ENCODE measurements around the gene PIK3R5. TPM values are rescaled to one million over a fixed set of nuclear protein-coding genes. Genes with fewer than 3 reads are reported as not detected.
A peak's percentile ranks its signal among the peaks of the same experiment; 100 is the strongest.
"Not testable (repeated sequence)": the region's sequence is repeated elsewhere in the genome, so short reads cannot be mapped to it uniquely, and the experiment has no call there.

The PIK3R5 gene
- total and polyA plus RNA-seq, 4 donors = 11.7 to 70.9 (median 35.0) TPM

DNA sequence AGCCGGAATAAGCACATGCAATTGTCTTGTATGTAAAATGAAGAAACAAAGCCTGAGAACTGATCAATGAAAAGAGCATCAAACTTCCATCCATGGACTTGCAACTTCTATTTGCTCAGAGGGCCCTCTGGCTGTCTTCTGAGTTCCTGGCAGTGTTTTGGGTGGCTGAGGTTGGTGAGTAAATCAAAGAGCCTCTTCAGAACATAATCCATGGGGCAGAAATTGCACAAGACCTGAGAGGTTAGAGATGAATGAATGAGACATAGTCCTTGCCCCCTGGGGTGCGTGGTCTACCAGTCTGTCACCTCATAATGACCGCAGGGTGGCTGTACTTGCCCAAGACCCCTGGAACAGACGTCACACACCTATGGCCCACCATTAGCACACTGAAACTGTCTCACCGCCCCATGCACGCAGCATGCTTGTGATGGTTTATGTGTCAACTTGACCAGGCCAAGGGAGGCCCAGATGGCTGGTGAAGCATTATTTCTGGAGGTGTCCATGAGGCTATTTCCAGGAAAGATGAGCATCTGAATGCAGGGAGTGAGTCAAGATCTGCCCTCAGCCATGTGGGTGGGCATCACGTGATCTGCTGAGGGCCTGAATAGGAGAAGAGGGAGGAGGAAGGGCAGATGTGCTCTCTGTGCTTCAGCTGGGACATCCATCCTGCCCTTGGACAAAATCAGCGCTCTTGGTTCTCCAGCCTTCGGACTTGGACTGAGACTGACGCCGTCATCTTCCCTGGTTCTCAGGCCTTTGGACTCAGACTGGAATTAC is 106.3 kb downstream of the PIK3R5 start:
- no peak overlapping the region for H3K4me3 ChIP-seq
- H3K27me3 ChIP-seq (ENCODE audit: control insufficient read depth in 3 of 3, insufficient read depth in 3 of 3, low read length in 2 of 3) = peaks cover 0 to 8% (median 2%) of the 10 kb centered on the region in 3 donors
- 64 to 75% methylated on average over 11 of the region's 11 CpGs for WGBS, 2 donors
- peaks cover 0 to 2% (median 0%) of the 10 kb centered on the region in 4 donors for H3K9me3 ChIP-seq (ENCODE audit: control insufficient read depth in 4 of 4, insufficient read depth in 3 of 4, low read length in 3 of 4)
- H3K27ac ChIP-seq (ENCODE audit: low read depth in 1 of 2, low read length in 1 of 2) = no peak overlapping the region
- H3K36me3 ChIP-seq (ENCODE audit: control insufficient read depth in 4 of 4, insufficient read depth in 4 of 4, low read length in 4 of 4) = no peaks in the 10 kb centered on the region
- DNase-seq (no peak), ATAC-seq (ENCODE audit: insufficient read depth, low FRiP score) (peak; percentile 38)
- TF ChIP-seq, protein P1, sequence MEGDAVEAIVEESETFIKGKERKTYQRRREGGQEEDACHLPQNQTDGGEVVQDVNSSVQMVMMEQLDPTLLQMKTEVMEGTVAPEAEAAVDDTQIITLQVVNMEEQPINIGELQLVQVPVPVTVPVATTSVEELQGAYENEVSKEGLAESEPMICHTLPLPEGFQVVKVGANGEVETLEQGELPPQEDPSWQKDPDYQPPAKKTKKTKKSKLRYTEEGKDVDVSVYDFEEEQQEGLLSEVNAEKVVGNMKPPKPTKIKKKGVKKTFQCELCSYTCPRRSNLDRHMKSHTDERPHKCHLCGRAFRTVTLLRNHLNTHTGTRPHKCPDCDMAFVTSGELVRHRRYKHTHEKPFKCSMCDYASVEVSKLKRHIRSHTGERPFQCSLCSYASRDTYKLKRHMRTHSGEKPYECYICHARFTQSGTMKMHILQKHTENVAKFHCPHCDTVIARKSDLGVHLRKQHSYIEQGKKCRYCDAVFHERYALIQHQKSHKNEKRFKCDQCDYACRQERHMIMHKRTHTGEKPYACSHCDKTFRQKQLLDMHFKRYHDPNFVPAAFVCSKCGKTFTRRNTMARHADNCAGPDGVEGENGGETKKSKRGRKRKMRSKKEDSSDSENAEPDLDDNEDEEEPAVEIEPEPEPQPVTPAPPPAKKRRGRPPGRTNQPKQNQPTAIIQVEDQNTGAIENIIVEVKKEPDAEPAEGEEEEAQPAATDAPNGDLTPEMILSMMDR (IDR thresholded peaks at IDR 0.05; ENCODE audit: control extremely low read depth, extremely low read depth) = no peak
- H3K9ac ChIP-seq (ENCODE audit: insufficient read depth in 1 of 2, low read length in 2 of 2) = no peak overlapping the region
- H3K4me1 ChIP-seq (ENCODE audit: control insufficient read depth in 5 of 5, insufficient read depth in 5 of 5, low read length in 5 of 5) = peaks cover 0 to 4% (median 0%) of the 10 kb centered on the region in 5 donors

DNA sequence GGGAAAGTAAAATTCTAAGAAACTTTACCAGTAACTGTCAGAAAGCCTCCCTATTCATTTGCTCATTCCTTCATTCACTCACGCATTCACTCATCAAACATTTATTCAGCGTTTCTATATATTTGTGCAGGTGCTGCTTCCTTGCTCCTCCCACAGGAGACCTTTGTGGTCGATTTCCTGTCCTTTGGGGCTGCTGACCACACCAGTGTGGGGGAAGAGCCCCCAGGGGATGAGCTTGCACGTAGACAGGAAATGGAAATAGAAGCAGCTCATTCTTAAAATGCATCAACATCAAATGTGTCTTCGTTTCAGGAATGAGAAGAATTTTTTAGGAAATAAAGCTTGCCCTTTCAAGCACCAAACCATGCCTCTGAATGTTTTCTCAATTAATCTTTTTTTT is 107.6 kb downstream of the PIK3R5 start:
- Histone ChIP-seq H3K27ac (ENCODE audit: low read depth in 1 of 2, low read length in 1 of 2) (no peak overlapping the region), H3K9me3 (ENCODE audit: control insufficient read depth in 4 of 4, insufficient read depth in 3 of 4, low read length in 3 of 4) (peaks cover 0 to 2% (median 0%) of the 10 kb centered on the region in 4 donors), H3K4me1 (ENCODE audit: control insufficient read depth in 5 of 5, insufficient read depth in 5 of 5, low read length in 5 of 5) (peaks cover 0 to 4% (median 0%) of the 10 kb centered on the region in 5 donors), H3K9ac (ENCODE audit: insufficient read depth in 1 of 2, low read length in 2 of 2) (no peak overlapping the region), H3K4me3 (no peak overlapping the region), H3K27me3 (ENCODE audit: control insufficient read depth in 3 of 3, insufficient read depth in 3 of 3, low read length in 2 of 3) (peaks cover 0 to 8% (median 2%) of the 10 kb centered on the region in 3 donors), H3K36me3 (ENCODE audit: control insufficient read depth in 4 of 4, insufficient read depth in 4 of 4, low read length in 4 of 4) (no peaks in the 10 kb centered on the region)
- ATAC-seq (ENCODE audit: insufficient read depth, low FRiP score) = no peak
- TF ChIP-seq, protein P1 (IDR thresholded peaks at IDR 0.05; ENCODE audit: control extremely low read depth, extremely low read depth) = no peak
- peak in 1 of 3 donors; percentile 44 for DNase-seq
- 14 to 20% methylated on average over 5 of the region's 5 CpGs for WGBS, 2 donors

DNA sequence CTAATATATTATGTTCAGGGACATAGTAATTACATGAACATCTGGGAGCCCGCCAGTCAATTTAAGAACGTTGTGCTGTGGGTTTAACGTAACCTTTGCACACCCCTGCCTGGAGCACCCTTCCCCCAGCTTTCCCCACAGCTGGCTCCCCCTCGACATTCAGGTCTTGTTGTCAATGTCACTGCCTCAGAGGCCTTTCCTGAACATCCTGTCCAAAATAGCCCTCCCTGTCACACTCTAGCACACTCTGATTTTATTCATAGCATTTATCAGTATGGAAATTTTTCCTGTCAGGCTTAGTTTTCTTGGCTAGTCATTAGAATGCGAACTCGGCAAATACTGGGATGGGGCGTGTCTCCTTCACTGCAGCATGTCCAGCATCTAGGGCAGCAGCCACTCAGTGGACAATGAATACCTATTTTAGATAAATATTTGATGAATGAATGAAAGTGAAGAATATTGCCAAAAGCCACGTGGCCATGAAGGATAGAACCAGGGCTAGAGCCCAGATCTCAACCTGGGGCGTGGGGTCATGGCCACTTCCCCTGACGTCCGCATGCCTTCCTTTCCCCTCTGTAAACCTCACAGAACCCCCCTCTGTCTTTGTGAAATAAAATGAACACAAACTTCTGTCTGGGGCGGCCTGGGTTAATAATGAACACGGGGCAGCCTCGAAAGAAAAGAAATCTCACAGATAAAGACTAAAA is 108.5 kb downstream of the PIK3R5 start:
- Histone ChIP-seq H3K4me1 (ENCODE audit: control insufficient read depth in 5 of 5, insufficient read depth in 5 of 5, low read length in 5 of 5) (peaks cover 0 to 4% (median 0%) of the 10 kb centered on the region in 5 donors), H3K36me3 (ENCODE audit: control insufficient read depth in 4 of 4, insufficient read depth in 4 of 4, low read length in 4 of 4) (no peaks in the 10 kb centered on the region), H3K27me3 (ENCODE audit: control insufficient read depth in 3 of 3, insufficient read depth in 3 of 3, low read length in 2 of 3) (peaks cover 0 to 10% (median 2%) of the 10 kb centered on the region in 3 donors), H3K27ac (ENCODE audit: low read depth in 1 of 2, low read length in 1 of 2) (no peak overlapping the region), H3K9me3 (ENCODE audit: control insufficient read depth in 4 of 4, insufficient read depth in 3 of 4, low read length in 3 of 4) (no peaks in the 10 kb centered on the region), H3K4me3 (no peak overlapping the region), H3K9ac (ENCODE audit: insufficient read depth in 1 of 2, low read length in 2 of 2) (no peak overlapping the region)
- TF ChIP-seq, protein P1 (IDR thresholded peaks at IDR 0.05; ENCODE audit: control extremely low read depth, extremely low read depth) = no peak
- 35 to 58% methylated on average over 14 of the region's 14 CpGs for WGBS, 2 donors
- DNase-seq = peak in 1 of 3 donors; percentile 23
- ATAC-seq (ENCODE audit: insufficient read depth, low FRiP score) = no peak

DNA sequence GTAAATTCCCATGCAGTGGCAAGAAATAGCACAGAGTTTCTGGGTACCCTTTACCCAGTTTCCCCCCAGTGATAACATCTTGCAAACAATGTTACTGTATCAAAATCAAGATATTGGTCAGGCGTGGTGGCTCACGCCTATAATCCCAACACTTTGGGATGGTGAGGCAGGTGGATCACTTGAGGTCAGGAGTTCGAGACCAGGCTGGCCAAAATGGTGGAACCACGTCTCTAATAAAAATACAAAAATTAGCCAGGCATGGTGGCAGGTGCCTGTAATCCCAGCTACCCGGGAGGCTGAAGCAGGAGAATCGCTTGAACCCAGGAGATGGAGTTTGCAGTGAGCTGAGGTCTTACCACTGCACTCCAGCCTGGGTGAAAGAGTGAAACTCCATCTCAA is 109.3 kb downstream of the PIK3R5 start:
- not testable (repeated sequence) for H3K9me3 ChIP-seq (ENCODE audit: control insufficient read depth in 4 of 4, insufficient read depth in 3 of 4, low read length in 3 of 4); ATAC-seq (ENCODE audit: insufficient read depth, low FRiP score); H3K4me1 ChIP-seq (ENCODE audit: control insufficient read depth in 5 of 5, insufficient read depth in 5 of 5, low read length in 5 of 5); H3K4me3 ChIP-seq; DNase-seq; H3K36me3 ChIP-seq (ENCODE audit: control insufficient read depth in 4 of 4, insufficient read depth in 4 of 4, low read length in 4 of 4); H3K27ac ChIP-seq (ENCODE audit: low read depth in 1 of 2, low read length in 1 of 2); H3K9ac ChIP-seq (ENCODE audit: insufficient read depth in 1 of 2, low read length in 2 of 2)
- 86 to 94% methylated on average over 6 of the region's 6 CpGs for WGBS, 2 donors
- peaks cover 0 to 11% (median 2%) of the 10 kb centered on the region in 3 donors for H3K27me3 ChIP-seq (ENCODE audit: control insufficient read depth in 3 of 3, insufficient read depth in 3 of 3, low read length in 2 of 3)
